Measurements from ENCODE around the gene HES6.

- no peak for TF ChIP-seq CTCF (IDR thresholded peaks at IDR 0.05)
- no peak for TF ChIP-seq ZFX (IDR thresholded peaks at IDR 0.05; ENCODE audit: borderline replicate concordance)
Measured at GRCh38 chr2:238254095-238254723, 14.4 kb upstream of the HES6 start.

Measured in 22Rv1 (cell line).